B cell (primary cell): ENCODE measurements around the gene TYW1.
"Not testable (repeated sequence)": the region's sequence is repeated elsewhere in the genome, so short reads cannot be mapped to it uniquely, and the experiment has no call there.

Experiments used
- CTCF ChIP-seq: fragments of 200-600 bp; IDR thresholded peaks from one replicate; pipeline ENCODE4 v1.8.0; 2022; ENCODE audit warnings: antibody characterized with exemption, mild to moderate bottlenecking
- EZH2 ChIP-seq: IDR thresholded peaks from 2 replicates; pipeline ENCODE4 v1.6.1; 2012; ENCODE audit warnings: borderline replicate concordance, low read depth, mild to moderate bottlenecking, moderate library complexity, low read length; ENCODE audit not compliant: insufficient read depth, poor library complexity, severe bottlenecking

- TF ChIP-seq EZH2, CTCF: not testable (repeated sequence)
Observed at GRCh38 chr7:67062802-67063201, 66.2 kb downstream of the TYW1 start.
